HG02970 (cell line): Measurements from ENCODE around the gene S100Z.
"Not testable (repeated sequence)": the region's sequence is repeated elsewhere in the genome, so short reads cannot be mapped to it uniquely, and the experiment has no call there.

ENCODE experiments used
- ATAC-seq: cut with Tn5 transposase; IDR thresholded peaks from one replicate; pipeline ENCODE4 v1.9.1; 2021; ENCODE audit warnings: mild to moderate bottlenecking, moderate library complexity, moderate number of reproducible peaks; ENCODE audit not compliant: unreplicated experiment, low FRiP score

The S100Z gene

GRCh38 chr5:76945238-76945637 lies 95.4 kb downstream of the S100Z start:
- not testable (repeated sequence) for ATAC-seq

DNA sequence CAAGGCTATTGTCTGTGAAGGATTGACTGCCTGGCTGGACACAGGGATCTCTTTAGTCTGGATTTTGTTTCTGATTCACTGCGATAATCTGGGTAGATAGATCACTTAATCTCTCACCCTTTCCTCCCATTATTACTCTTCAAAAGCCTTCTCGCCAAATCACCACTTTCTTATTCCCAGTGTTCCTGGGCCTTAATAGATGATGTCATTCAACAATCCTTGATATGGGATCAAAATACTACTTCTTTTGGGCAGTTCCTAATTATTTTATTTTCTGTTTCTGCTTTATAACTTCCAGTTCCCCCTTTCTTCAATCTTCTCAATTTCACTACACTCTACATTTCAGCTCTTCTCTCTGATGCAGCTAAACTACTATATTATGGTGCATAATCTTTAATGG lies 96.3 kb downstream of the S100Z start:
- ATAC-seq: no peak

GRCh38 chr5:76947082-76947503 lies 97.3 kb downstream of the S100Z start:
- no peak for ATAC-seq

DNA sequence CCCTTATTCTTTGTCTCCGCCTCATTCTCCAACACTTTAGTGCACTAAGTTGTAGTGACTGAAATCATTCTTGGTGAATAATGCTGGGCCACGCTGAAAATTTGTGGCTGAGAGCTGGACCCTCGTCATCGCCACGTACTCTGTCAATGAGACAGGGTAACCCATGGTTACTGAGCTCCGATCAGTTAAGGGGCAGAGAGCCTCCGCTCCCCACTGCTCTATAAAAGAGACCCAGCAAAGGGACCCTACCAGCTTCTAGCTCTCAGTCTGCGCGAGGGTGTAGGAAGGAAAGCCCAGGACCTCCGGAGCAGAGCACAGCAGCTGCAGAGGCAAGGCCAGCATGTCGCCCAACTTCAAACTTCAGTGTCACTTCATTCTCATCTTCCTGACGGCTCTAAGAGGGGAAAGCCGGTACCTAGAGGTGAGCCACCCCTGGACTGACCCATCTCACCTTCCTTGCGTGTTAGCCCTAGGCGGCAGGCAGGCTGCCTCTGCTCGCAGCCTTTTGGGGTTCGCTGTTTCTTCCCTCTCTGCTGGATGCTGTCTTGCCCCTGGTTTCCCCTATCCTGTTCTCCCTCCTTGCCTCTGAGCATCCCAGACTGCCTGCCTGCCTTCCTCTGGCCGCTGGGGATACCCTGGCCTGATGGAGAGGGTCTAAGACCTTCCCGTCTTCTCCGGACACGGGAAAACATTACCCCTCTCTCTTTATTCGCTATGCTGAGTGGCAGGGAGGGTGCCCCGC lies 103.2 kb downstream of the S100Z start, which contains the start of gene CRHBP:
Gene CRHBP (plus strand): TSS at position 251 of the 742 bp plus-strand sequence. CDS start 90 bp downstream, at position 341.
- no peak for ATAC-seq

- ATAC-seq: no peak
These were observed 104.0 kb downstream of the S100Z start for GRCh38 chr5:76953551-76954382.

GRCh38 chr5:76954383-76954763 lies 104.6 kb downstream of the S100Z start:
- ATAC-seq: no peak

DNA sequence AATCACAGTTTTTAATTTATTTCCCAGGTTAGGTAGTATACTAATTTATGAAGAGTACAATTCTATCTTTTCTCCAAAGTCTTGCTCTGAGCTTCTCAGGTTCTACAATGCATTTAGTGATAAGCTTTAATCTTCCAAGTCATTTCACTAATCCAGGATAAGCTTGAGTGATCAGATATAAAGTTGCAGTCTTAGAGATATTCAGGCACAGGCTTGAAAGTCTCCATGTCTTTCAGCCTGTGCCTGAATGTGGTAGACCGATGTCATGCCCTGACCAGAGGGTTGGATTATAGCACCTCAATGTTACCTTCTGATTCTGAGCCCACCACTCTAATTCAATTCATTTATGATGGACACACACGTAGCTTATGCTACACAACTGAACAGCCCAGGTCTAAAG lies 106.2 kb downstream of the S100Z start:
- ATAC-seq: no peak

DNA sequence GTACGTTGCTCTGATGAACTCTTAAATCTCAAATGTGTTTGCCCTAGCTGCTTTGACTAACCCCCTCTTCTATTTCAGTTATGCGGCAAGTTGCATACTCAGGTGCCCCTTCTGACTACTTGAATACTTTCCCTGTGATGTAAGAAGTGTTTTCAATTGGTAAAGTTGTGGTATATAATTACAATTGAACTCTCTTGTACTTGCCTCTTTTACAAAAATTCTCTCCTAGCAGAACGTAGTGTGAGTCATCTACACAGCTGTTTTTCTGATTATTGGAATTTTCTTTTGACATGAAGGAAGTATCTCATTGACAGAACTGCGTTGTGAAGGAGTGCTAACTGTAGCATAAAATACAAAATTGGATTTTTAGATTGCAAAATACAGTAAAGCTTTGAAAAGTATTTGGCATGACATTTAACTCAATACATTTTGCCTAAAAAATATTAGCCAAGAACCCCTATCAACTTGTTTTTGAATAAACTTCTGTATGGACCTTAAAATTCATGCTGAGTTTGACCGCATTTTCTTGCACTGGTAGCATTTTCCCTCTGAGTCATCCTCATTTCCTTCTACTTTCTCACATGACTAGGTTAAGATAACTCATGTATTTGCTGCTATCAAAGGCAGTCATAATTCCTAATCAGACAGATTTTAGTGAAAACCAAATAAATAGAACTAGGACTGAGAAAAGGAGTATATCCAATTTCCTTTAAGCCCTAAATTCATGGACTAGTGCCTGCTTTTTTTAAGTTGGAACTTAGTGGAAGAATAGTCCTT lies 109.4 kb downstream of the S100Z start:
- no peak for ATAC-seq

DNA sequence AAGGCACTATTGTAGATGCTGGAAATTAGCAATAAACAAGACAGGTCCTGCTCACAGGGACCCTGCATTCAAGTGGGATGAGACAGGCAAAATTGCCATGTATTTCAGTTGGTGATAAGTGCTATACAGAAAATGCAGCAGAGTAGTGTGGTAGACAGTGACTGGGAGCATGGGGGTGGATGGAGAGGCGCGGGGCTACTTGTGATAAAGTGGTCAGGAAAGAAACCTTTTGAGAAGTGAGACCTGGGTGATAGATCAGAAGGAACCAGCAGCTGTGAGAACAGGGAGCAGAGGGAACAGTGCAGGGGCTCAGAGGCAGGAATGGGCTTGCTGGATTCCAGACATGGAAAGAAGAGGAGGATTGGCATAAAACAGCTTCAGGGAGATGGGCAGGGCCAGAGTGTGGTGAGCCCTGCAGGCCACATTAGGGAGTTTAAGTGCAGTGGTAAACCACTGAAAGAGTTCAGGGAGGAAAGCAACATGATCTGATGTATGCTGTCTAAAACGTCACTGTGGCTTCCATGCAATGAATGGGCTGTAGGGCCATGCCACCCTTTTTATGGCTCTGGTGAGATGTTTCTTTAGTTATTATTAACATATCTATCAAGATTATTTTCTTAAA lies 110.3 kb downstream of the S100Z start:
- no peak for ATAC-seq

- ATAC-seq: no peak
These were observed 114.2 kb downstream of the S100Z start for GRCh38 chr5:76964060-76964459.
